Body of pancreas (tissue), 4 donors: Measurements from ENCODE around the gene ULK3. TPM values are rescaled to one million over a fixed set of nuclear protein-coding genes. Genes with fewer than 3 reads are reported as not detected.

Experiments
- ATAC-seq: fragments of 150-250 bp; one replicate; pipeline ENCODE4 v1.9.1; 2016
- DNase-seq, 4 donors: peaks; one replicate each; pipeline ENCODE4 v3.0.0-alpha.2; 2019
- H3K27ac ChIP-seq, 4 donors: fragments of 200-600 bp; sonication (generic); 1 replicate in 3 of 4; 2 replicates in 1 of 4; pipeline versions ENCODE4 v1.5.1 to v1.6.1; 2016 to 2019; ENCODE audit warnings: mild to moderate bottlenecking in 1 of 4, mixed read lengths in 1 of 4, moderate library complexity in 1 of 4
- H3K27me3 ChIP-seq, 2 donors: fragments of 200-600 bp; sonication (generic); one replicate each; pipeline ENCODE4 v1.6.0; 2016; ENCODE audit warnings: mild to moderate bottlenecking in 1 of 2
- H3K36me3 ChIP-seq, 2 donors: fragments of 200-600 bp; sonication (generic); replicated peaks in 1 of 2; 2 replicates each; pipeline ENCODE4 v1.5.1; 2016; ENCODE audit warnings: low read depth in 2 of 2; ENCODE audit not compliant: insufficient read depth in 1 of 2
- H3K4me1 ChIP-seq: fragments of 200-600 bp; sonication (generic); one replicate; pipeline ENCODE4 v1.6.0; 2016
- H3K4me3 ChIP-seq, 2 donors: fragments of 200-600 bp; sonication (generic); 1 replicate in 1 of 2; 2 replicates in 1 of 2; pipeline ENCODE4 v1.5.1; 2016 to 2019
- H3K9me3 ChIP-seq, 3 donors: fragments of 200-600 bp; sonication (generic); 1 replicate in 2 of 3; 2 replicates in 1 of 3; pipeline ENCODE4 v1.5.1; 2016
- POLR2A ChIP-seq, 3 donors: fragments of 450-650 bp; IDR thresholded peaks; one replicate each; pipeline ENCODE4 v1.6.1; 2016; ENCODE audit warnings: antibody characterized with exemption in 3 of 3, mild to moderate bottlenecking in 2 of 3
- WGBS, 2 donors: methylation state at CpG; one replicate each; pipeline ENCODE4 v1.1.5; 2017; 5-methylcytosine and 5-hydroxymethylcytosine counted together
- intact Hi-C: fragments of 100-400 bp; cut with DNase I; formaldehyde crosslinking; loops from one replicate; pipeline ENCODE4 v1.15.1; 2023
- total RNA-seq, 2 donors: library from RNA; depleted of rRNA; stranded (reverse); fragments of >200 nt; gene quantifications; one replicate each; pipeline ENCODE4 v1.1.0, GENCODE V29; 2016
- TF ChIP-seq, protein P1 (sequence below), 7 experiments: fragments of 450-650 bp in 4 of 7; fragments of 200-600 bp in 3 of 7; sonication (generic) in 3 of 7; IDR thresholded peaks; one replicate each; pipeline ENCODE4 v1.5.1; 2016 to 2019; ENCODE audit warnings: antibody characterized with exemption in 7 of 7

ULK3 gene
- total RNA-seq, 2 donors from 2014 or later: 74.2 to 76.3 TPM

GRCh38 chr15:74857082-74857655 lies 14.2 kb upstream of the ULK3 start:
- peak in 2 of 4 donors; percentile 29 to 39 for DNase-seq
- ATAC-seq: no peak

DNA sequence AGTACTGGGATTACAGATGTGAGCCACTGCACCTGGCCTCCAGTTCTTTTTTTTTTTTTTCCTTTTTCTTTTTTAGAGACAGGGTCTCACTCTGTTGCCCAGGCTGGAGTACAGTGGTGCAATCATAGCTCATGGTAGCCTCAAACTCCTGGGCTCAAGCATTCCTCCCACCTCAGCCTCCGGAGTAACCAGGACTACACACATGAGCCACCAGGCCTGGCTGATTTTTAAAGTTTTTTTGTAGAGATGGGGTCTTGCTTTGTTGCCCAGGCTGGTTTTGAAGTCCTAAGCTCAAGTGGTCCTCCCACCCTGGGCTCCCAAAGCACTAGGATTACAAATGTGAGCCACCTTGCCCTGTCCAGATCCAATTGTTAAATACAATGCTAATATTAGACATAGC lies 13.6 kb upstream of the ULK3 start:
- Histone ChIP-seq H3K4me1 (peaks cover 37% of the 10 kb centered on the region), H3K27ac (no peak overlapping the region), H3K36me3 (peaks cover 13 to 22% of the 10 kb centered on the region in 2 donors), H3K4me3 (no peak overlapping the region), H3K9me3 (no peaks in the 10 kb centered on the region), H3K27me3 (no peaks in the 10 kb centered on the region)
- intact Hi-C loops: no loop called here
- 89 to 93% methylated on average over 1 of the region's 1 CpG for WGBS, 2 donors
- no peak for TF ChIP-seq POLR2A (IDR thresholded peaks at IDR 0.05)
- TF ChIP-seq, protein P1, sequence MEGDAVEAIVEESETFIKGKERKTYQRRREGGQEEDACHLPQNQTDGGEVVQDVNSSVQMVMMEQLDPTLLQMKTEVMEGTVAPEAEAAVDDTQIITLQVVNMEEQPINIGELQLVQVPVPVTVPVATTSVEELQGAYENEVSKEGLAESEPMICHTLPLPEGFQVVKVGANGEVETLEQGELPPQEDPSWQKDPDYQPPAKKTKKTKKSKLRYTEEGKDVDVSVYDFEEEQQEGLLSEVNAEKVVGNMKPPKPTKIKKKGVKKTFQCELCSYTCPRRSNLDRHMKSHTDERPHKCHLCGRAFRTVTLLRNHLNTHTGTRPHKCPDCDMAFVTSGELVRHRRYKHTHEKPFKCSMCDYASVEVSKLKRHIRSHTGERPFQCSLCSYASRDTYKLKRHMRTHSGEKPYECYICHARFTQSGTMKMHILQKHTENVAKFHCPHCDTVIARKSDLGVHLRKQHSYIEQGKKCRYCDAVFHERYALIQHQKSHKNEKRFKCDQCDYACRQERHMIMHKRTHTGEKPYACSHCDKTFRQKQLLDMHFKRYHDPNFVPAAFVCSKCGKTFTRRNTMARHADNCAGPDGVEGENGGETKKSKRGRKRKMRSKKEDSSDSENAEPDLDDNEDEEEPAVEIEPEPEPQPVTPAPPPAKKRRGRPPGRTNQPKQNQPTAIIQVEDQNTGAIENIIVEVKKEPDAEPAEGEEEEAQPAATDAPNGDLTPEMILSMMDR (IDR thresholded peaks at IDR 0.05): no peak
- DNase-seq (no peak), ATAC-seq (no peak)

More at GRCh38 chr15:74857082-74857655, 14.2 kb upstream of the ULK3 start:
- Histone ChIP-seq H3K27ac (peak overlapping the region in 1 of 4 donors; percentile 25), H3K36me3 (peaks cover 13 to 16% of the 10 kb centered on the region in 2 donors), H3K27me3 (no peaks in the 10 kb centered on the region), H3K4me3 (no peak overlapping the region), H3K9me3 (no peaks in the 10 kb centered on the region), H3K4me1 (peaks cover 37% of the 10 kb centered on the region)
- WGBS, 2 donors: 54% methylated on average over 5 of the region's 5 CpGs
- intact Hi-C loops: no loop called here
- no peak for TF ChIP-seq POLR2A (IDR thresholded peaks at IDR 0.05)
- TF ChIP-seq, protein P1 (IDR thresholded peaks at IDR 0.05): no peak

GRCh38 chr15:74855857-74856256 lies 12.9 kb upstream of the ULK3 start:
- H3K9me3 ChIP-seq: no peaks in the 10 kb centered on the region
- no peaks in the 10 kb centered on the region for H3K27me3 ChIP-seq
- no peak for ATAC-seq
- H3K36me3 ChIP-seq: peaks cover 13 to 29% of the 10 kb centered on the region in 2 donors
- TF ChIP-seq, protein P1 (IDR thresholded peaks at IDR 0.05): no peak
- TF ChIP-seq POLR2A (IDR thresholded peaks at IDR 0.05): no peak
- H3K4me1 ChIP-seq: peaks cover 37% of the 10 kb centered on the region
- no peak for DNase-seq
- no peak overlapping the region for H3K4me3 ChIP-seq
- intact Hi-C loops: no loop called here
- no peak overlapping the region for H3K27ac ChIP-seq
- WGBS, 2 donors: 74 to 97% methylated on average over 2 of the region's 2 CpGs

- Histone ChIP-seq H3K4me3 (no peak overlapping the region), H3K27ac (no peak overlapping the region), H3K4me1 (peaks cover 30% of the 10 kb centered on the region), H3K36me3 (peaks cover 13 to 37% of the 10 kb centered on the region in 2 donors), H3K27me3 (no peaks in the 10 kb centered on the region), H3K9me3 (no peaks in the 10 kb centered on the region)
- WGBS, 2 donors: 96 to 100% methylated on average over 1 to 13 of the region's 13 CpGs
- DNase-seq: no peak
- intact Hi-C loops: no loop called here
- TF ChIP-seq POLR2A (IDR thresholded peaks at IDR 0.05): no peak
- TF ChIP-seq, protein P1 (IDR thresholded peaks at IDR 0.05): no peak
- ATAC-seq: no peak
Observed at GRCh38 chr15:74854453-74855022, 11.6 kb upstream of the ULK3 start.

- intact Hi-C loops: no loop called here
- no peaks in the 10 kb centered on the region for H3K9me3 ChIP-seq
- H3K4me1 ChIP-seq: peaks cover 7% of the 10 kb centered on the region
- no peak for DNase-seq
- TF ChIP-seq, protein P1 (IDR thresholded peaks at IDR 0.05): no peak
- peaks cover 13 to 43% of the 10 kb centered on the region in 2 donors for H3K36me3 ChIP-seq
- 96 to 97% methylated on average over 4 to 7 of the region's 7 CpGs for WGBS, 2 donors
- no peak for ATAC-seq
- no peaks in the 10 kb centered on the region for H3K27me3 ChIP-seq
- H3K4me3 ChIP-seq: no peak overlapping the region
- H3K27ac ChIP-seq: no peak overlapping the region
Observed at GRCh38 chr15:74851960-74852359, 9.0 kb upstream of the ULK3 start.
